NCI-H1105 treated with DMSO at 0.1 percent for 48 hours (cell line): ENCODE results near the gene PPIE.

ENCODE experiments used
- DNase-seq: peaks from one replicate; lab custom pipeline; 2025; lab: John Stamatoyannopoulos, UW

PPIE gene

GRCh38 chr1:39805385-39805784 lies 66.7 kb downstream of the PPIE start:
- no peak for DNase-seq

GRCh38 chr1:39808784-39809517 lies 70.3 kb downstream of the PPIE start:
- no peak for DNase-seq

- DNase-seq = no peak
These were observed 74.2 kb downstream of the PPIE start for GRCh38 chr1:39812913-39813312.
